Measurements from ENCODE around the gene SAP30BP. TPM values are rescaled to one million over a fixed set of nuclear protein-coding genes. Genes with fewer than 3 reads are reported as not detected.

SAP30BP gene
- total and polyA plus RNA-seq, 2 donors (not counting 1 experiment from before 2014, with no cell fraction given), result 143 to 148 TPM

- Histone ChIP-seq H3K4me1 (ENCODE audit: control insufficient read depth in 2 of 2, insufficient read depth in 2 of 2, low read length in 2 of 2) (peaks cover 9 to 34% of the 10 kb centered on the region in 2 donors), H3K4me2 (replicated peaks; ENCODE audit: low read depth, low read length, poor library complexity, severe bottlenecking) (no peak overlapping the region), H3K9ac (ENCODE audit: low read length) (no peak overlapping the region), H3K27ac (ENCODE audit: low read length in 2 of 2) (no peak overlapping the region), H3K9me3 (ENCODE audit: control extremely low read depth in 1 of 3, control insufficient read depth in 2 of 3, insufficient read depth in 1 of 3, low read length in 2 of 3) (no peaks in the 10 kb centered on the region), H3K4me3 (ENCODE audit: control extremely low read depth in 1 of 5, extremely low read depth in 1 of 5, insufficient read depth in 1 of 5, low read depth in 2 of 5, low read length in 4 of 5) (no peak overlapping the region), H3K79me2 (ENCODE audit: control insufficient read depth, insufficient read depth, low read length) (no peaks in the 10 kb centered on the region), H4K20me1 (ENCODE audit: control insufficient read depth, insufficient read depth, low read length, poor library complexity, severe bottlenecking) (no peaks in the 10 kb centered on the region), H3K36me3 (replicated peaks in 1 of 2; ENCODE audit: control extremely low read depth in 1 of 2, control insufficient read depth in 1 of 2, extremely low read depth in 1 of 2, insufficient read depth in 2 of 2, low read length in 1 of 2) (no peaks in the 10 kb centered on the region), H3K27me3 (replicated peaks in 1 of 4; ENCODE audit: control extremely low read depth in 1 of 4, control insufficient read depth in 3 of 4, insufficient read depth in 4 of 4, low read length in 3 of 4) (no peaks in the 10 kb centered on the region), H2AFZ (ENCODE audit: insufficient read depth, low read depth, low read length, poor library complexity, severe bottlenecking) (no peak overlapping the region)
- Mint-ChIP-seq H3K4me3 (no peak overlapping the region), H3K9me3 (ENCODE audit: insufficient read depth) (no peaks in the 10 kb centered on the region), H3K4me1 (peaks cover 26% of the 10 kb centered on the region), H3K27ac (no peak overlapping the region), H3K27me3 (peaks cover 4% of the 10 kb centered on the region)
- DNase-seq (peak; percentile 31), ATAC-seq (ENCODE audit: low read depth) (no peak)
- intact Hi-C loops (cut with micrococcal nuclease), result loop anchor here (10.0 kb wide), 1 partner anchor 253 kb away; the partner anchor contains the start of gene CDK3
- WGBS (ENCODE audit: insufficient coverage), result 89% methylated on average over 19 of the region's 24 CpGs
- ChIA-PET POLR2A (no interaction called here), CTCF (interaction anchor here (1.2 to 8.2 kb wide), 12 partner anchors 12 to 127 kb away, joined by 3 to 389 read pairs (median 24); partner anchors contain the start of genes GALK1, SMIM5 and TRIM47)
- TF ChIP-seq CTCF (IDR thresholded peaks at IDR 0.05), result no peak
- TF ChIP-seq EZH2 (IDR thresholded peaks at IDR 0.05; ENCODE audit: borderline replicate concordance, insufficient read depth, low read depth, low read length, poor library complexity, severe bottlenecking), result no peak
Measured at GRCh38 chr17:75751676-75752404, 84.7 kb downstream of the SAP30BP start.

- DNase-seq (no peak), ATAC-seq (ENCODE audit: low read depth) (no peak)
- Histone ChIP-seq H3K27ac (ENCODE audit: low read length in 2 of 2) (no peak overlapping the region), H4K20me1 (ENCODE audit: control insufficient read depth, insufficient read depth, low read length, poor library complexity, severe bottlenecking) (no peaks in the 10 kb centered on the region), H3K9ac (ENCODE audit: low read length) (no peak overlapping the region), H3K9me3 (ENCODE audit: control extremely low read depth in 1 of 3, control insufficient read depth in 2 of 3, insufficient read depth in 1 of 3, low read length in 2 of 3) (no peaks in the 10 kb centered on the region), H3K79me2 (ENCODE audit: control insufficient read depth, insufficient read depth, low read length) (no peaks in the 10 kb centered on the region), H3K4me3 (ENCODE audit: control extremely low read depth in 1 of 5, extremely low read depth in 1 of 5, insufficient read depth in 1 of 5, low read depth in 2 of 5, low read length in 4 of 5) (no peak overlapping the region), H3K4me1 (ENCODE audit: control insufficient read depth in 2 of 2, insufficient read depth in 2 of 2, low read length in 2 of 2) (peaks cover 9 to 34% of the 10 kb centered on the region in 2 donors), H3K36me3 (replicated peaks in 1 of 2; ENCODE audit: control extremely low read depth in 1 of 2, control insufficient read depth in 1 of 2, extremely low read depth in 1 of 2, insufficient read depth in 2 of 2, low read length in 1 of 2) (no peaks in the 10 kb centered on the region), H2AFZ (ENCODE audit: insufficient read depth, low read depth, low read length, poor library complexity, severe bottlenecking) (no peak overlapping the region), H3K27me3 (replicated peaks in 1 of 4; ENCODE audit: control extremely low read depth in 1 of 4, control insufficient read depth in 3 of 4, insufficient read depth in 4 of 4, low read length in 3 of 4) (no peaks in the 10 kb centered on the region), H3K4me2 (replicated peaks; ENCODE audit: low read depth, low read length, poor library complexity, severe bottlenecking) (no peak overlapping the region)
- Mint-ChIP-seq H3K4me3 (peak overlapping the region; percentile 44), H3K9me3 (ENCODE audit: insufficient read depth) (no peaks in the 10 kb centered on the region), H3K4me1 (peaks cover 26% of the 10 kb centered on the region), H3K27me3 (peaks cover 4% of the 10 kb centered on the region), H3K27ac (no peak overlapping the region)
- intact Hi-C loops (cut with micrococcal nuclease), result loop anchor here (10.0 kb wide), 1 partner anchor 252 kb away; the partner anchor contains the start of gene CDK3
- CTCF ChIA-PET, result interaction anchor here (0.8 to 5.9 kb wide), 17 partner anchors 11 to 325 kb away, joined by 3 to 87 read pairs (median 10); partner anchors contain the start of genes GALK1, SMIM5, TRIM47 and TRIM65
- WGBS (ENCODE audit: insufficient coverage), result 94% methylated on average over 10 of the region's 10 CpGs
- no peak for TF ChIP-seq CTCF (IDR thresholded peaks at IDR 0.05)
- no peak for TF ChIP-seq EZH2 (IDR thresholded peaks at IDR 0.05; ENCODE audit: borderline replicate concordance, insufficient read depth, low read depth, low read length, poor library complexity, severe bottlenecking)
- POLR2A ChIA-PET, result interaction anchor here (2.2 to 3.4 kb wide), 2 partner anchors 13 to 24 kb away, joined by 11 to 23 read pairs; partner anchors contain the start of gene GALK1
Measured at GRCh38 chr17:75752405-75752709, 85.2 kb downstream of the SAP30BP start.
